CD4-positive, alpha-beta T cell treated with Interferon alpha-2 for 1 hour (primary cell): ENCODE data around the gene ECI1.
"Not testable (repeated sequence)": the region's sequence is repeated elsewhere in the genome, so short reads cannot be mapped to it uniquely, and the experiment has no call there.

Source experiments
- DNase-seq, 2 donors: peaks; one replicate each; pipeline ENCODE4 v3.0.0-alpha.2; 2020 to 2022

Gene ECI1

DNA sequence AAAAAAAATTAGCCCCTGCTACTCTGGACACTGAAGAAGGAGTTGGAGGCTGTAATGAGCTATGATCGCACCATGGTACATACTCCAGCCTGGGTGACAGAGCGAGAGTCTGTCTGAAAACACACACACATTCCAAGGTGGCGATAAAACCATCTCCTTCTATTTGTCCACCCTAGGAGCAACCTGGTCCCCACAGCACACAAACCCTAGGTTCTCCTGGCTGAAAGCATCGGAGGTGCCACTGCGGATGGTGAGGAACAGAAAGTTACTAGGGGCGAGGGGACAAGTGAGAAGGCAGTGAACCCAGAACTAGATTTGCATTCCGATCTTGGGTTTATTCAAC lies 1.4 kb upstream of the ECI1 start:
- DNase-seq = no peak

DNA sequence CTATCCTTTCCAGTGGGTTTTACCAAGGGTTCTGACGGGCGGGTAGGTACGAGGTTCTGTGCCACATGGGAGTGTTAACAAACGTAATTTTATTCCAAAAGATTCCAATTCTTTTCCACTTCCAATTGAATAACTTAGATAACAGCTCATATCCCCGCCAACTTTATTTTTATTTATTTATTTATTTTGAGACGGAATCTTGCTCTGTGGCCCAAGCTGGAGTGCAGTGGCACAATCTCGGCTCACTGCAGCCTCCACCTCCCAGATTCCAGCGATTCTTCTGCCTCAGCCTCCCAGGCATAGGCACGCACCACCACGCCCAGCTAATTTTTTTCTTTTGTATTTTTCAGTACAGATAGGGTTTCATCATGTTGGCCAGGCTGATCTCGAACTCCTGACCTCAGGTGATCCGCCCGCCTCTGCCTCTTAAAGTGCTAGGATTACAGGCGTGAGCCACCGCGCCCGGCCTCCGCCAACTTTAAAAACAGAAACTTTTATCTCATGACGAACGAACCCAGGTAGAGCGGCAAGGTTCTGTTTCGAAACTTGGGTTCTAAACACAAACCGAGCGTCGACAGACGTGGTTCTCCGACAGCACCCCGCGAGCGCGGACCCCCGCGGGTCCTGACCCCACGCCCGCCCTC lies 613 bp downstream of the ECI1 start:
- DNase-seq = peak; percentile 49 to 63

DNA sequence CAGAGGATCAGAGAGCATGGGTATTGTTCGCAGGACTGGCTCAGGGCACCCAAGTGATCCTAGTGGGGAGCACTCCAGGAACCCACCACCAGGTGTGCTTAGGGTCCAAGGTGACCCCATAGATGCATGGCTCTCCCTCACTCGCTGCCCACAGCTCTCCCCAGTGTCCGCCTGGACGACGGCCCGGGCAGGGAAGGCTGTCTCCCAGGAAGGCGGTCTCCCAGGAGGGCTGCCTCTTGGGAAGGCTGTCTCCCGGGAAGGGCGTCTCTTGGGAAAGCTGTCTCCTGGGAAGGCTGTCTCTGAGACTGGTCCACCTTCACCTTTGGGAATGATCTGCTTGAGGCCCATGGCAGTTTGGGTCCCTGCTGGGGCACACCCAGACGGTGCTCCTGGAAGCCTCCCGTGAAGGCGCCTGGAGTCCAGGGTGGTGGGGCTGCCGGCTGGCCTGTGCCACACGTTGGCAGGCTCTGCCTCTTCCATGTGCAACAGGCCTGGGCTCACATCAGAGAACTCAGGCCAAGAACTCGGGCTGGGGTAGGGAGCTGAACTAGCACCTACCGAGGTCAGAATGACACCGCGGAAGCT lies 5.0 kb downstream of the ECI1 start:
- no peak for DNase-seq

DNA sequence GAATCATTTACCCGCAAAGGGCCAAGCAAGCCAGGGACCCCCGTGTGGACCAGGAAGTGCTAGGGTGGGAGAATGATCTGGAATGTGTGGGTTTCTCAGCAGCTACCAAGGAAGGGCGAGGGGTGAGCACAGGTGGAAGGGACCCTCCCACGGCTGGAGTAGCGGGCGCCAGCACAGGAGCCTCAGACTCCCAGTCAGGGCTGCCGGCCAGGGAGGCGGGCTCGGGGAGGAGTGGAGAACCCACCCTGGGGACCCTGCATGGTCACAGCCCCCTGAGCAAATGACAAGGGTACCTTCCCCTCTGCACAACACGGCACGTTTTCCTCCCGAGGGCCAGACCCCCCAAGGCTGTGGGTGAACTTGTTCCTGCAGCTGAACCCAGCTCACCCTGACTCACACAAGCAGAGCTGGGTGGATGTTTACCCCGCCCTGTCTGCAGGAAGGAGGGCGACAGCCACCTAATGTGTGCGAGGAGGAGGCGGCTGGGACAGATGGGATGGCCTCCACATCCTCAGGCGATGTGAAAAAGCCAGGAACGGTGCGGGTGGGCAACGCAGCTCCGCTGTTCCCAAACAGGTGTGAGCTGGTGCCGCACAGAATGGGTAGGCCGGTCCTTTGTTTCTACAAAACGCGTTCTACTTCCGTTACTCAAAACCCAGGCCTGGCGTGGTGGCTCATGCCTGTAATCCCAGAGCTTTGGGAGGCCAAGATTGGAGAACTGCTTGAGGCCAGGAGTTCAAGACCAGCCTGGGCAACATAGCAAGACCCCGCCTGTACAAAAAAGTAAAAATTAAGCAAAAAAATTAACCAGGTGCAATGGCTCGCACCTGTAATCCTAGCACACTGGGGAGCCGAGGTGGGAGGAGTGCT lies 6.2 kb downstream of the ECI1 start:
- DNase-seq = no peak

- no peak for DNase-seq
Measured at GRCh38 chr16:2244301-2244700, 7.1 kb downstream of the ECI1 start.

DNA sequence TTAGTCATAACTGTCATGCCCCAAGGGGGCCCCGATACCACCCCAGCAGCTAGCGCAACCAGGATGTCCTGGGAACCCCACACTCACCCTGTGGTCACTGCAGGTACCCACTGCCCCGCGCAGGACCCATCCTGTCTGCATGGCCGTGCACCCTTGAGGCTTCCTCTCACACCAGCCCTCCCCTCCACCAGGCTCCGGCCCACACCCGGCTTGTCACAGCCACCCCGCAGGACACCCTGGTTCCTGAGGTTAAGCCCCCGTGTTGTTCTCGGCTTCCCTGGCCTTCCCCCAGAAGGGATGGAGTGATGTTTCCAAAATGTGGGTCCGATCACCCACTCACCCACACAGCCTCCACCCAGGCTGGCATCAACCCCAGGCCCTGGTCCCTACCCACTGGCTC lies 7.6 kb downstream of the ECI1 start:
- DNase-seq = no peak

GRCh38 chr16:2243031-2243528 lies 8.3 kb downstream of the ECI1 start:
- DNase-seq = no peak

GRCh38 chr16:2242598-2242997 lies 8.8 kb downstream of the ECI1 start:
- DNase-seq = no peak

GRCh38 chr16:2240331-2240730 lies 11.1 kb downstream of the ECI1 start:
- DNase-seq = not testable (repeated sequence)

GRCh38 chr16:2238838-2239675 lies 12.3 kb downstream of the ECI1 start:
- no peak for DNase-seq

GRCh38 chr16:2238150-2238837 lies 13.1 kb downstream of the ECI1 start:
- no peak for DNase-seq

GRCh38 chr16:2237493-2238149 lies 13.8 kb downstream of the ECI1 start:
- no peak for DNase-seq

DNA sequence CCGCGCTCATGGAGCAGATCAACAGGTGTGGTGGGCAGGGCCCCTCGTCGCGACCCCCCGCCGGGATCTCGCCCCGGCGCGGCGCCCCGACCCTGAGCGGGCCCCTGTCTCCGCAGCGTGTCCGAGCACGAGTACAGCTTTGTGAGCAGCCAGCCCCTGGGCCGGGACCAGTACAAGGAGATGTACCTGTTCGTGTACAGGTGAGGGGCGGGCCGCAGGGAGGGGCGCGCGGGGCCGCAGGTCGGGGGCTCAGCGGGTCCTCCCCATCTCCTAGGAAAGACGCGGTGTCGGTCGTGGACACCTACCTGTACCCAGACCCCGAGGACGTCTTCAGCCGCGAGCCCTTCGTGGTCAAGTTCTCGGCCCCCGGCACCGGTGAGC lies 14.3 kb downstream of the ECI1 start:
- DNase-seq = no peak

DNA sequence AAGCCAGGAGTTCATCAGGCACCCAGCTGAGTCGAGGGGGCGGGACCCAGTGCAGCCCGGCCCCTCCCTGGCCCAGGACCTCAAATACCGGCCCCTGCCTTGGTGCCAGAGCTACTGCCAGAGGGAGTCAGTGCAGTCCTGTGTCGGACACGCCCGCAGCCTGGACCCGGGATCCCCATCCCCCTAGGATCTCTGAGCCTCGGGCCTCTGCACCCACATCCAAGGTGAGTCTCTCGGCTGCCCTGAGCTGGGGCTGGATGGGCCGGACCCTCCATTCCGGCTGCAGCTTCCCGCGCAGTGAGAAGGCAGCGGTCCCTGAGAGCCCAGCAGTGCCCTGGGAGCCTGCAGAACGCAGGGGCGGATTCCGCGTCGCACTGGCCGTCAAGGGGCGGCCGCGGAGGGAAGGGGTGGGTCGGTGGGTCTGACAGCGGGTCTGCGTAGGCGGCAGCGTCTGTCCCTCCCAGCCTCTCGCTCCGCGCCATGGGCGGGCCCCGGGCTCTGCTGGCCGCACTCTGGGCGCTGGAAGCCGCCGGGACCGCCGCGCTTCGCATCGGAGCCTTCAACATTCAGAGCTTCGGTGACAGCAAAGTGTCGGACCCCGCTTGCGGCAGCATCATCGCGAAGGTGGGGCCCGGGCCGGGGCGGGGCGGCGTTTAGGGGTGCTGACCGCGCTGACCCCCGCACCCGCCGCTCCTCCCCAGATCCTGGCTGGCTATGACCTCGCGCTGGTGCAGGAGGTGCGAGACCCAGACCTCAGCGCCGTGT lies 14.9 kb downstream of the ECI1 start, which contains the start of gene DNASE1L2:
DNASE1L2 (plus strand) TSS at position 108 of the 765 bp plus-strand sequence; CDS start at position 481, 373 bp downstream.
- no peak for DNase-seq

GRCh38 chr16:2235695-2236336 lies 15.6 kb downstream of the ECI1 start:
- no peak for DNase-seq

GRCh38 chr16:2235234-2235651 lies 16.1 kb downstream of the ECI1 start:
- DNase-seq = no peak

GRCh38 chr16:2234813-2235170 lies 16.6 kb downstream of the ECI1 start:
- DNase-seq = no peak

GRCh38 chr16:2233872-2234812 lies 17.2 kb downstream of the ECI1 start:
- no peak for DNase-seq

DNA sequence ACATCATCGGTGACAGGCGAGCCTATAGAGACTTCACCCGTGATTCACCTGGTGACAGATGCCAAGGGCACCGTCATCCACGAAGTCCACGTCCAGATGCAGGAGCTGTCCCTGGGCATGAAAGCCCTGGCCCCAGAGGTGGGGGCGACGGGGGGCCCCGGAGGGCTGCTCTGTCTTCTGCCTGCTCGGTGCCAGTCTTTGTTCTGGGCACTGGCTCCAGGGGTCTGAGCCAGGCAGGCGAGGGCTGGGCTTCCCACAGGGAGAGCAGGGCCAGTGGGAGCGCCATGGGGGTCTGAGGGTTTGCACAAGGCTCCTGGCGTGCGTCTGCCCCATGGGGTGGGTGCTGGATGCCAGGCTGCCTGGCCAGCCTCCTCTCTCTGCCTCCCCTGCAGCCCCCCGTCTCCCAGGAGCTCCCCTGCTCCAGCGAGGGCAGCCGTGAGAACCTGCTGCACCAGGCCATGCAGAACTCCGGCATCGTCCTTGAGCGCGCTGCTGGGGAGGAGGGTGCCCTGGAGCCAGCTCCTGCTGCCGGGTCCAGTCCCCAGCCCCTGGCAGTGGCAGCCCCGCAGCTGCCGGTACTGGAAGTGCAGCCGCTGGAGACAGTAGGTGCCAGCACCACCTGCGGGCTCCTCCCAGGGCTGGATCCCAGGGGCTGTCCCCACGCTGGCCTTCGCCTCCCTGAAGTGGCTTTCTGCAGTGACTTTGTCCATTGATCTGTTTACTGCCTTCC lies 18.2 kb downstream of the ECI1 start:
- DNase-seq = no peak
